GM18520 (cell line): ENCODE measurements around the gene WNT2.

Source experiments
- ATAC-seq: cut with Tn5 transposase; IDR thresholded peaks from one replicate; pipeline ENCODE4 v1.9.1; 2021; ENCODE audit not compliant: unreplicated experiment

WNT2 gene

DNA sequence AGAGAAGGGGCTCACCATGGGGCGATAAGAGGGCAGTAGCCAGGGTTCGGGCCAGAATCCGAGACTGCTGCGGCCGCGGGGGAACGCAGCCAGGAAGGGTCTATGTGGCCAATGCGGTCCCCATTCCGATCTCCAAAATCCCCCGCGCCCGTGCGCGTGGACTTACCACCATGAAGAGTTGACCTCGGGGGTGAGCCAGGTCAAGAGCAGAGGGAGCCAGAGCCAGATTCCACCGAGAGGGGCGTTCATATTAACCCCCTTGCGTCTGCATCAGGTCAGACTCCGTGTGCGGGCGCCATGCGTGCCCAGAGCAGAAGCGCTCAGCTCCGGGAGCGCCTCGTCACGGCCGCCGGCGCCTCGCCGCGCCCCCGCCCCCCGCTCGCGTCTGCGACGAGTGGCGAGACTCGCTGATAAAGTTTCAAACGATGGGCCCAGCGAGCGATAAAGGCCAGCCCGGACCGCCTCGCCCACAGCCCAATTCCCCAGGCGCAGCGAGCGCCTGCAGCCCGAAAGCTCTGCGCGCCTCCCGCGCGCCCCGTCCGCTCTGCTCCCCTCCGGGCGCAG is at the start of gene WNT2:
WNT2 (minus strand) TSS at position 318 of the 564 bp plus-strand sequence; CDS start at position 249, 69 bp downstream.
- no peak for ATAC-seq

DNA sequence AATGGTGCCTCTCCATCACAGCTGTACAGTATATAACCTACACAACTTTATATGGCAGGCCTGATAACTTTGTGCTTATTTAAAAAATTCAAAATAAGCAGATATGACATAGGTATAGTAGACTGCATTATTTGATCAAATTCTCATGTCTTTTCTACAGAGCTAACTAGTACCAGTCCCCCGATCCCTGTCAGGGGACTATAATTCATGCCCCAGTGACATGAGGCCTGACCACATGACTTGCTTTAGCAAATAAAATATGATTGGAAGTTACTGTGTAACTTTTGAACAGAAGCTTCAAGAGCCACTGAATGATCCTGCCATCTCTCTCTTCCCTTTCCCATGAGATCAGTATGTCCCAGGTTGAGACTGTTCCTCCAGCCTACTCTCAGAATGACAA is 49.2 kb upstream of the WNT2 start:
- ATAC-seq: no peak

DNA sequence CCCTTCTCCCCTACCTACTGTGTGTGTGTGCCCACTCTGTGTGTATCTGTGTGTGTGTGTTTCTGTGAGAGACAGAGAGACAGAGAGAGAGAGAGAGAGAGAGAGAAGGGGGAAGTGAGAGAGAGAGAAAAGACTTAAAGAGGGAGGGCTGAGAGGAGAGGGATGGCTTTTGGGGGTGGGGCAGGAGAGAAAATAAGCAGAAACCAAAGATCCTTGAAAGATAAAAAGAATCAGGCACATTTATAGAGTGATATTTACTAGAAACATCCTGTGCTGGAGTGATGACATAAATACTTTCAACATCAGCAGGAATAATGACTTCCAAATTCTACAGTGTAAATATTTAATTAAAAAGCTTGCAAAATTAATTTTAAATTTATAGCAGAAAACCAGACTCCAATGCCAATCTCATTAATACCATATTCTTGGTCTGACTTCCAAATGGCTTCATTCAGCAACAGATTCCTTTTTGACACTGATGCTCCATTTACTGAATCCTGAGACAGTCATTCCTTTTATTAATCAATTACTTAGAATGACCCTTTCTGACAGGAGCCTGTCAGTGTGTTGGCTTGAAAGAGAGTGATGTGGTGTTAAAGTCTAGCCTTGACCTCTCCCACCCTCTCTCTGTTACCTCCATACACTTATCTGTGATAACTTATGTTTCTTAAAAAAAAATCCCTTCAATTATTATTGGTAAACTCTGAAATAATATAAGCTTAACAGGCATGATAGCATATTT is 41.7 kb upstream of the WNT2 start:
- no peak for ATAC-seq

DNA sequence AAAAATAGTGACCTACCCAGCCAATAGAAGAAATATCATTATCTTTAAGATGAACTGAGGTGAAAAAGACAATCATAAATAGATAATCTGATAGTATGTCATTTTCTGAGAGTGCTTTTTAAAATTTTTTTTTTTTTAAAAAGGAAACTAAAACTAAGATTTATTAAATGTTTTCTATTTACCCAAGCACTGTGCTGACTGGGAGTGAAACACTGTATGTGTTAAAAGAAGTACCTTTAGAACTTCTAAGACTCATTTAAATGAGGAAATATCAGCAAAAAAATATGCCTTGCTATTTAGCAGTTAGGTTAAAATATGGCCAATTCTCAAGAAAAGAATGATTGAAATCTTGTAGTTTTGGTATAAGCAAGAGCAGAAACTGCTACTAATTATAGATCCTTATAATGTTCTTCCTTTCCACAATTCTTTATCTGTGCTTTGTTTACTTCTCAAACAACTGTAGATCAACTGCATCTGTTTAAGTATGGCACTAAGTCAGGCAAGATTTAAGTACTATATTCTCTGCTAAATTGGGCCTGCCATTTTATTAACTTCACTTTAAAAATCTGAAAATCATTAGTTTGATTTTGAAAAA is 39.5 kb upstream of the WNT2 start:
- no peak for ATAC-seq

DNA sequence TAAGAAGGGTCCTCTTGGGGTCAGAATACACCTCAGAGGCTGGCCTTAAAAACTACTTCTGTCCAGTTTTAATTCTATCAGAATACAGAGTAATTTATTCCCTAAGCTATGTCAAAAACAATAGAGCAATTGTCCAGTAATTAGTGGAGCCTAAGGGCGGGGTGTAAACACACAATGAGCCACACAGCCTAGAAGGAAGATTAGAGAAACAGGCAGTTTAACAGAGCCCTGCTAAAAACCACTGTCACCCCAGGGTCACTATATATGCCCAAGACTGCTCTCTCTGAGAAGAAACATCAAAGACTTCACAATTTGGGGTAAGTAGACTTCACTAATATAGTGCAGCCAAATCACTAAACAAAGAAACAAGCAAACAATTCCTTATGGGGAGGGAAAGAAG is 27.2 kb upstream of the WNT2 start:
- no peak for ATAC-seq

DNA sequence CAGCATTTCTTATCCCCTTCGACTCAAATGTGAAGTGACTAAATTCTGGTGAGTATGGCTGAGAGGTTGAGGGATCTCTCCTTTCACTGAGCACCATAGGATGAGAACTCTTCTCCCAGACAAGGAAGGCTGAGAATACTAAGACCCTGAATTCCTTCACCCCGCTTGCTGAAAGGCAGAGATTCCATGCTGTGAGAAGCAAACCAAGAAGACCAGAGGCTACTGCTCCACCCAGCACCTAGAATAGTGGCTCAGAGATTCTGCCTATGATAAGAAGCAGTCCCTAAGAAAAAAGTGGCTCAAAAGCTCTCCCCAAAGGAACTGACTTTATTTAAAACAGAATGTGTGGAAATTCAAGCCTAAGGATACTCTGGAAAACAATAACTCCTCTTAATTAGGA is 26.7 kb upstream of the WNT2 start:
- no peak for ATAC-seq

DNA sequence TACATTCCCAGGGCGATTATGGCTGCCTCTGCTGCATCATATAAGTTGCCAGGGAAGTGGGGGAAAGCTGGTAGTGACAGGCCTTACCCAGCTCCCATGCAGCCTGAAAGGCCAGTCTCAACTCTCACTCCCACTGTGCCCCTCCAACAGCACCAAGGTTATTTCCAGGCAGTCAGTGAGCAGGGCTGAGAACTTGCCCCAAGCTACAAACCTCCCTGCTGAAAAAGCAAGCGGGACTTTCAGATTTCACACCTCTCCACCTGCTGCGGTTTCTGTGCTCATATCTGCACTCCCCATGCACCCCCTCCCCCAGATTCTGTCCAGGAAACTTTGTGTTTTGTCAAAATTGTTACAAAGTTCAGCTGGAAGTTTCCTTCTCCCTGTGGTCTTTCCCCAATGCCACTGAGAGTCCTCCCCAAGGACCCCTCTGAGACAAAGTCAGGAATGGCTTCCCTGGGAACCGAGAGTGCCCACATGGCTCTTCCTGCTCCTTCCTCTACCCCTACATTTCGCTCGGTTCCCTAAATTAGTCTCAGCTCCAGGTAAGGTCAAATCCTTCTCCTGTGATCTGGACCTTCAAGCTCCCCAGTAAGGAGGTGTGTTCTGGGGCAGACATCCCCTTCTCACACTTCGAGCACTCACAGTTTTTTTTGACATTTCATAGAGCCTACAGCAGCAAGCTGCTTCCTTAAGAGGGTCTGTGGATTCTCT is 25.3 kb upstream of the WNT2 start:
- ATAC-seq: peak; percentile 97

DNA sequence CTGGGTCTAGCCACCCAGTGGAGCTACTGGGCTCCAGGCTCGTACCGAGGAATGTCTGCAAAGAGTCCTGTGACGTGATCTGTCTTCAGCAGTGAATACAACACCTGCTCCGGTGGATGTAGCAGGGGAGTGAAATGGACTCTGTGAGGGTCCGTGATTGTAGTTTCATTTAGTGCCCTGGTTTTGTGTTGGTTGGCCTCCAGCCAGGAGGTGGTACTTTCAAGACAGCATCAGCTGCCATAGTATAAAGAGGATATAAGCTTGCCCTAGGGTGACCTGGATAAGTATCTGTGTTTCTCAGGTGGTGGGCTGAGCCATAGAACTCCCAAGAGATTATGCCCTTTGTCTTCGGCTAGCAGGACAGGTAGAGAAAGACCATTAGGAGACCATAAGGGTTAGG is 24.6 kb upstream of the WNT2 start:
- ATAC-seq: peak; percentile 17

DNA sequence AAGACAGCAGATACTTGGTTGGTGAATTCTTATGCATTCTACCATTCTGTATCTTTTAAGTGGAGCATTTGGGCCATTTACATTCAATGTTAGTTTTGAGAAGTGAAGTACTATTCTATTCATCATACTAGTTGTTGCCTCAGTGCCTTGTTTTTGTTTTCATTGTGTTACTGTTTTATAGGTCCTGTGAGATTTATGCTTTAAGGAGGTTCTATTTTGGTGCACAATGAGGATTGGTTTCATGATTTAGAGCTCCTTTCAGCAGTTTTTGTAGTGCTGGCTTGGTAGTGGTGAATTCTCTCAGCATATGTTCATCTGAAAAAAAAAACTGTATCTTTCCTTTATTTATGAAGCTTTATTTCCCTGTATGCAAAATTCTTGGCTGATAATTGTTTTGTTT is 23.3 kb upstream of the WNT2 start:
- ATAC-seq: no peak

DNA sequence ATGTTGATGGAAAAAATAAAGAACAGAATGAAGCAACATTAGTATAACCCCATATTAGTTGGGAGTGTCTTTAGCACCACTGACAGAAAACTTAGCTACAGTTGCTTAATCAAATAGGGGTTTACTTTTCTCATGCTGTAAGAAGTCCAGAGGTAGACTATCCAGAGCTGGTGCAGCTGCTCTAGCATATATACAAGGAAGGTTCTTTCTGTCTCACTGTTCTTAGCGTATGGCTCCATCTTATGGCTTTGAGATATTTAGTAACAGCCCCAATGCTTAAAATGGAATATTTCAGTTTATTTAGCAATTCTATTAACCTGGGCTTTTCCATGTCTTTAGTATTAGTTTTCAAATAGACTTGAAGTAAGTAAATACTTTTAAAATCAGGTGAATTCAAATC is 15.2 kb upstream of the WNT2 start:
- ATAC-seq: no peak

DNA sequence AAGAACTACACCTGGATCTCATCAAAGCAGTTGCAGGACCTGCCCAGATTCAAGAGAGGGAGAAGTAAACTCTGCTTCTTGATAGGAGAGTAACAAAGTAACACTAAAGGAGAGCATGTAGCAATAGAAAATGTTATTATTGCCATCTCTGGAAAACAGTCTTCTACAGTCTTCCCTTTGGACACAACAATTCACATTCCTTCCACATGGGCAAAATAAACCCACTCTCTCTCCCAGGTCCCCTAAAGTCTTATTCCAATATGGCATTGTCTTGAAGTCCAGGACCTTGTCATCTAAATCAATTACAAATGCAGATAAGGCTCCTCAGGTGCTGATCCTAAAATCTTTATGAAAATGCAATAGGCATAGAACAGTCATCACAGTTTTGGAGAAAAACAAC is 10.3 kb upstream of the WNT2 start:
- ATAC-seq: no peak

DNA sequence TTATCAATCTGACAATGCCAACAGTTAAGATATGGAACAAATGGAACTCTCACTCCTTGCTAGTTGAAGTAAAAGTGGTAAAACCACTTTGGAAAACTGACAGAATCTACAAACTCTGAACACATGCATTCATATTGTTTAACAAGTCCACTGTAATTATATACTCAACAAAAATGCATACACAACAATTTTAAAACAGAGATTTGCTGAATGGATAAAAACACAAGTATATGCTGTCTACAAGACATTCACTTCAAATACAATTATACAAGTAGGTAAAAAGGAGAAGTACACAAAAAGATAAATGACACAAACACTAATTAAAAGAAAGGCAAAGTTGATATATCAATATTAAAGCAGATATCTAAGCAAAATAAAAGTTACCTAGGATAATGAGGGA is 9.2 kb upstream of the WNT2 start:
- ATAC-seq: no peak

DNA sequence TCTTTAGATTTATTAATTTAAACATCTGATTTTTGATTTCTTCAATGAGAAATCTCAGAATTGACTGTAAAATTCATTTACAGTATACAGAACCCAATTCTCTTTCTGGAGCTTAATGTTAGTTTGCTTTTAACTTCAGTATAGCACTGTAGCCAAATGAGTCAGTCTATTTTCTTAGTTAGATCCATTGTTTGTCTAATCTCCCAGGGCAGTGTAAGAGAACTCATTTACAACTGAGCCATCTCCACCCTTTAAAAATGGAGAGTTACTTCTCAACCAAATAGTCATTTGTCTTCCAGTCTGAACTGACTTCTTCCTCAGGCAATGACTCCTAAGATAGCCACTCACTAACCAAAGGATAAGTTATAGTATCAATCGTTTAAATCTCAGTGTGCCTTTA is 3.0 kb upstream of the WNT2 start:
- ATAC-seq: no peak

DNA sequence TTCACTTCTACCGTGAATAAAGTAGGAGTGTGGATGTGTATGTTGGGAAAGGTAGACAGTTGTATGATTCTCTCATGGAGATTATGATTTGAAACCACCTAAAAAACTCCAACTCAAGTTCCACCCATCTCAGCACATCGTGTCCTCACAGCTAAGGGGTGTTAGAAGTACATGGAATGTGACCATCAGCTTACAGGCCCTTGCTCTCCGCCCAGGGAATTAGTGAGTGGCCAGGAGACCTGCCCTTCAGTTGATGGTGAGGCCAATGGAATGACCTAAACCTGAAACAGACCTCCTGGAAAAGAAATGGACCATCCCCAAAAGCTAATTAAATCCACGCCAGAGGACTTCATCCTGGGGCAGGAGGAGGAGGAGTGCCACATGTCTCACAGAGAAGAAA is 2.1 kb upstream of the WNT2 start:
- ATAC-seq: no peak

DNA sequence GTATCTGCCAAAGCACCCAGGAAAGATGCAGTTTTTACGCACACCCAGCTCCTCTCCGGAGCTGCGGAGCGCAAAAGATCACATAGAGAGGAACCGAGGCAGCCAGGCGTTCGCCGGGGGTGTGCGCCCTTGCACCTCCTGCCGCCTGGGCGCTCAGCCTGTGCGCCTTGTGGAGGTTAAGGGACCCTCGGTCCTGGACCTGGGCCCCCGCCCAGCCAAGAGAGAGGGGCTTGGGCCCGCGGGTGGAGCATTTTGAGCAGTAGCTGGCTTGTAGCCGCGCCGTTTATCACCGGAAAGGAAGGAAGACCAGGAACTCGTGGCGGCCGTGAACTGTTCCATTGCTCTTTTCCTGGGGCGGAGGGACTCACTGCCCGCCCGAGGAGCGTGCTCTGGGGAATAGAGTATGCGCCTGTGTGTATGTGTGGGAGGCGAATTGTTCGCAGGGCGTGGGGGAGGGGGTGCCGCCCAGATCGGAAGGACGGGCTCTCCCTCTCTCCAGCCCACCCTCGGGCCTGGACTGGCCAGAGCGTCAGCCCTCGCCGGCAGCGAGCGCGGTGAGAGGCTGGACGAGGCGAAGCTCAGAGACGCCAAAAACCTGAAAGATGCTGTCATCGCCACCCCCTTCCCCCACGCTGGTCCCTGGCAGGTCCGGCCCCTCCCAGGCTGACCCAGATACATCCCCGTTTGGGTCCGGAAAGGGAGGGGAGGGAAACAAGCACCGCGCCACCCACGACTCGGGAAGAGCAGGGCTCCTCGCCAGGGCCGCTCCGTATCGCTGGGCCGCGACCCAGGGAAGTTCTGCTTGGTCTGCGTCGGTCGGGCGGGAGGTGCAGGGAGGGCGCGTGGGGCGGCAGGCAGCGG is 1.2 kb upstream of the WNT2 start:
- ATAC-seq: no peak

DNA sequence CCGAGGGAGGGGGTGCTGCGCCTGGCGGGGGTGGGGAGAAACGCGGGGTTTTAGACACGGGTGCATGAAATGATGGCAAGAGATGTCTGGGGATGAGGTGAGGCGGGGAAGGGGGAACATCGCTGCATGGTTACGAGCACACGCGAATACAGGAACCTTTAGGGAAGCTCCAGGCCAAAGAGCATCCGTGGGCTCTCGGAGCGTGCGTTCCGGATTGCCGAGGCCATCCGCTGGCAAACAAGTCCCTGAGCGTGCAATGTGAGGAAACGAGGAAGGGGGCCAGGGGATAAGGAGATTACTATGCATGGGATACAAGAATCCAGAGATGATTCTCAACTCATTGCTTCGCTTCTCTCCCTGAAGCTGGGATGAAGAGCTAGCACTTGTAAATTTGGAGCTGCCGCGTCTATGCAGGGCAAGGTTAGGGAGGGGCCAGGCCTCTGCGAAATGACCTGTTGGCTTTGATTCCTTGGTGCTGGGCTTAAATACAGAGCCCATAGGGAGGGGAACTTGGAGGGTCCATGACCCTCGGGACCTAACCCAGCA is 520 bp upstream of the WNT2 start:
- no peak for ATAC-seq

DNA sequence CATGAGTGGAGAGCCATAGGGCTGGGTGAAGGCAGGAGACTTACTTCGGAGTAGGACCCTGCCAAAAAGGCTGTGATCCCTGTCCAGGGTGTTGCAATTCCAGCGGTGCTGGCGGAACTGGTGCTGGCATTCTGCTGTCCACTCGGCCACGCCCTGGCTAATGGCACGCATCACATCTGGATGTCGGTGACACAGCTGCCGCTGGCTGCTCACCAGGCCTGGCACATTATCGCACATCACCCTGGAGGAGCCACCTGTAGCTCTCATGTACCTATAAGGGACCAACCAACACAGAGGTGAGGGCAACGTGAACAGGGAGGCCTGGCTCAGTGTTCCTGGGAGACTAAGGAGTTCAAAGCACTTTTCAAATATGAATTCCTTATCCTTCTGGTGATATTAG is 2.3 kb downstream of the WNT2 start:
- no peak for ATAC-seq

DNA sequence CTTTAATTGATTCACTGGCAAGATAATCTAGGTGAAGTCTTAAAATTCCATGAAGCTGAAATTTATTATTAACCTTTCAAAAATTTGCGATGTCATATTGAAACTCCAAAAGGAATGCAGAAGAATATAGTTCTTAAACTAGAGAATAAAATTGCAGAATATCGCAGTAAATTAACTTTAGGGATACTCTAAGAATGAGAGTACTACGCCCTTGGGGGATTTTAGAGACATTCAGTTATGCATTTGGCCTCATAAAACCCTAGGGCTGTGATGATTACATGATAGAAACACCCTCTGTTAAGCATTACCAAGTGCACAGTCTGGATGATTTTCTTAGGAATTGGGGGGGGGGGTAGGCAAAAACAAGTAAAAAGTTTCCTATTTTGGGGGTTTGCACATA is 3.7 kb downstream of the WNT2 start:
- ATAC-seq: no peak

DNA sequence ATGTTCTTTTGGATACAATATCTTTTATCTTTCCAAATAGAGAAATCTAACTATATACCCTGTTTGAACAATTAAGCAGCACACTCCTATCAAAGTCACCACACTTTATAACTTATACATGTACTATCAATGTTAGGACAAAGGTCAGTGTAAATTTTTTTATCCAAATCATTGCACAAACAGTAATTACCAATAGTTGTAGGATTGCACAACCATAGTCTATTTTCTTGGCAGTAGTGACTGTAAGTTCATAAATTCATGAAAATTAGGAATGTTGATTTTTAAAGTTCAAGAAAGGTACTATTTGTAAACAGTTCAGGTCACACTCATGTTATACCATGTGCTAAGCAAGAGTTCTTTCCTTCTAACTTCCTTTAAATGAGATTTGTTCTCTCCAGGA is 9.3 kb downstream of the WNT2 start:
- no peak for ATAC-seq

DNA sequence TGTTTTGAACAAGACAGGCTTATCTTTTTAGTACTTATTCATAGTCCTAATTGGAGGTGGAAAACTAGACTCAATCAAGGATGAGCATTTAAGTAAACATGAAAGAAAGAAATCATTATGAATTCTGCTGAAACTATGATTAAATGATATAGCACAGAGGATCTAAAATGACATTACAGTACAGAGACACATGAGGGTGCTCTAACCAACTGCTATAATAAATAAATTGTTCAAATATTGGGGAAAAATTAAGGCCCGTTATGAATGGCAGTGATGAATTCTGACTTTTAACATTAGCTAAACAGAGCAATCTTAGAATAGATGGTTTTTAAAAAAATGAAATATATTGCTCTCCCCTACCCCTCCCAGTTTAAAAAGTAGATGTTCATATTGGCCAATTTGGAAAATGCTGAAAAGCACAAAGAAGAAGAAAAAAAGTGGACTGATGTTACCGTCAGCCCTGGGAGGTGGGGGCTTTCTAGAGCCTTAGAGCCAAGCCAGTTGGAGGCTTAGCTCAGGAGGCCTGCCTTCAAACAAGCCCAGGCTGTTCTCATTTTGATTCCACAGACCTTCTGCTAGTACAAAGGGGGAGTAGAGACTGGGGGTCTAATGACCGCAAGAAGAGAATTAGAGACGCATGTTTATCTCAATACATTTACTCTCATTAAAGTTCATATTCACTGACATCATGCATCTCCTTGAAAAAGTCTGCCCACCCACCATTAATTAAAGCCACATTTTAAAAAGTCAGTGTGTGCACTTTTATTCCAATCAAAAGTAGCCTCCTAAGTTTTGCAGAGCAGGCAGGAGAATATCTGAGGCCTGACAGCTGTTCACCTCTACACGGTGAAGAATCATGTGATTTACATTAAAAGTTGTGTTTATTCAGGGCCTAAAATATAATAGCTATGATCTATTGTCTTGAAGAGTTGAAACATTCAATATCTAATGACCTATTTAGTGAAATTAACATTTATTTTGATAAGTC is 10.0 kb downstream of the WNT2 start:
- ATAC-seq: no peak
